HPDE6-E6E7 (cell line): ENCODE data around the gene CAST.

Source experiments
- DNase-seq: peaks from one replicate; pipeline ENCODE4 v3.0.0; 2011; ENCODE audit warnings: missing footprints; ENCODE audit errors: extremely low spot score

The CAST gene

DNA sequence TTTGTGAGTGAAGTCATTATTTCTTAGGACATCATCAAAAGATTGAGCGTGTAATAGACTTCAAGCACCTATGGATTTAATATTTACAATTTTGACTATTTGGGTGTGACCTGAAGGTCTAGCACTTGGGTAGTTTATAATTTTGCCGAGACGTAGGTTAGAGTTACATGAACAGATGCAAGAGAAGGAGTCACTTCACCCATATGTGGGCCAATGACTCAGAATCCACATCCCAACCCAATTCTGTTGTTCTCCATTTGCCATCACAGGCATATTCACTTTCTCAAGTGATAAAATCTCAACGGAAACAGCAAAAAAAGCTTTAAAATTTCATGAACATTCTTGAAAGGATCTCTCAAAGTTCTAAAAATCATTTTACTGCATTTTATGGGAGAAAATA, 157.6 kb downstream of the CAST start:
- no peak for DNase-seq

DNA sequence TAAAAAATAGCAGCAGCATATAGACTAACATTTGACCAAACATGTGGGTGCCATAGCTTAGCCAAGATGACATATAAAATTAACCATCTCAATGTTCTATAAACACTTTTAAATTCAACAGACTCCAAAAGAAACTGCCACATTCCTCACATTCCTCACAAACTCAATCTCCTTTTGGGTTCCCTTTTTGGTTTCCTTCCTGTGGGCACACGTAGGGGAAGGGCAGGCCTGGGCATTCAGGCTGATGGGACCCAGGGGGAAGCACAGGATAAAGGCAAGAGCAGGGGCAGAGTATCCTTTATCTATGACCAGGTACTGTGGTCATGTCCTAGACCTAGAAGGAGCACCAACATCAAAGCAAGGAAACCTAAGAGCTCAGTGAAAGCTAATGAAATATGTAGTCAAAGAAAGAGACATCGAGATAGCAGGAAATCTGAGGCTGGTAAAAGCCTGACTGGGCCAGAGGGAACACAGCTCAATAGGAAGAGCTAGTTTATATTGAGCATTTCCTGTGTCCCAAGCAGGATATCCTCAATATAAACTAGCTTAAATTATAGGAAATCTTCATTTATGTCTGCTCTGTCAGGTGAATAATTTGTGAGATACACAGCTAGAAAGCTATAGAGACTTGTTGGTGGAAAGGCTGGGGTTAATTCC, 159.2 kb downstream of the CAST start:
- no peak for DNase-seq

DNA sequence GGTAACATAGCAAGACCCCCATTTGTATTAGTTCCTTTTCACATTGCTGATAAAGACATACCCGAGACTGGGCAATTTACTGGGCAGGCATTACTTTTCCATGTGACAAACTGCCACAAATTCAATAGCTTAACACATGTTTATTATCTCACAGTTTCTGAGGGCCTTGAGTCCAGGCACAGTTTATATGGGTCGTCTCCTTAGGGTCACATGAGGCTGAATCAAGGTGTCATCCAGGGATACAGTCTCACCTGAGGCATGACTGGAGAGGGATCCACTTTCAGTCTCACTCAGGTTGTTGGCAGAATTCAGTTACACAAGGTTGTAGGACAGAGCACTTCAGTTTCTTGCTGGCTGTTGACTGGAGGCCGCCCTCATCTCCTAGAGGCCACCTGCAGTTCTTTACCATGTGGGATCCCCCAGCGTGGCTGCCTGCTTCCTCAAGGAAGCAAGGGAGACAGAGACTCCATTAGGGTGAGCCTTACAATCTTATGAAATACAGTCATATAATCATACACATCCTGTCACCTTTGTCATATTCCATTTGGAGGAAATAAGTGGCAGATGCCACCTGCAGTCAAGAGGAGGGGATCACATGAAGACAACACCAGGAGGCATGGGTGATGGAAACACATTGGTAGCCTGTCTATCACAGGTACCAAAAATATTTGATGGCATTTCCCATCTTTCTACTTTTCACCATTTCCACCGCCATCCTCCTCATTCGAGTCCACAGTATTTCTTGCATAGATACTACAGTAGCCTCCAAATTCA, 160.7 kb downstream of the CAST start:
- no peak for DNase-seq

DNA sequence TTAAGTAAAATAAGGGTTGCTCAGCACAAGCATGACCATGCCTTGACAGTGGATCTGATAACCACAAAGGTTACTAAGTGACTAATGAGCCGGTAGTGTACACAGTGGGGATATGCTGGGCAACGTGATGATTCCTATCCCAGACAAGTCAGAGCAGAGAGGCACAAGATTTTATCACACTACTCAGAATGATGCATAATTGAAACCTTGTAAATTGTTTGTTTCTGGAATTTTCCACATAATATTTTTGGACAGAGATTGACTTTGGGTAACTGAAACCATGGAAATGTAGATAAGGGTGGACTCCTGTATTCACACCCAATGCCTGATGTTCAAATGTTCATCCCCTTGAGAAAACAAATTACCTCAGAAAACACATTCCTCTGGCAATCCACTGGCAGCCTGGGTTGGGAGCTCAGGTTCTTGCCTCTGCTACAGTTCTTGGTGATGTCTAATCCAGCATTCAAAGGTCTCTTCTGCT, 161.8 kb downstream of the CAST start:
- DNase-seq: peak; percentile 84
